Inferior parietal cortex (tissue), 1 donor: ENCODE measurements around the gene OR10H1.
A peak's percentile ranks its signal among the peaks of the same experiment; 100 is the strongest.
"Not testable (repeated sequence)": the region's sequence is repeated elsewhere in the genome, so short reads cannot be mapped to it uniquely, and the experiment has no call there.

Experiments
- DNase-seq: peaks from one replicate; pipeline ENCODE4 v3.0.0-alpha.2; 2016; ENCODE audit errors: extremely low spot score

Gene OR10H1, protein sequence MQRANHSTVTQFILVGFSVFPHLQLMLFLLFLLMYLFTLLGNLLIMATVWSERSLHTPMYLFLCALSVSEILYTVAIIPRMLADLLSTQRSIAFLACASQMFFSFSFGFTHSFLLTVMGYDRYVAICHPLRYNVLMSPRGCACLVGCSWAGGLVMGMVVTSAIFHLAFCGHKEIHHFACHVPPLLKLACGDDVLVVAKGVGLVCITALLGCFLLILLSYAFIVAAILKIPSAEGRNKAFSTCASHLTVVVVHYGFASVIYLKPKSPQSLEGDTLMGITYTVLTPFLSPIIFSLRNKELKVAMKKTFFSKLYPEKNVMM

DNA sequence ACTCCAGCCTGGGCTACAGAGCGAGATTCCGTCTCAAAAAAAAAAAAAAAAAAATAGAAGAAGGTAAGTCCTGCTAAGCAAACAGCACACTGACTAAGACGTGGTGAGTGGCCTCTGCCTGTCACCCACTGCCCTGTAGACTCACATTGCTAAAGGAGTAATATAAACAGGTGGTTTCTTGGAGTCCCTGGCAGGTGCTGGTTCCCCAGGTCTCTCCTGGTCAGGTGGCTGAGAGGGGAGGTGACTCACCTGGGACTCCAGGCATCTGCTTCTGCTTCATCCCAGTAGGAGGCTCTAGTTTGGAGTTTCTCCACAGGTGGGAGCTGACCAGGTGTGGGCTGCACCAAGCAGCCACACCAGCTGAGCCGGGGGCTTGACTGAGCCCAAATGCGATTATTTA lies at the start of gene OR10H1:
OR10H1 (minus strand) TSS at position 359 of the 400 bp plus-strand sequence. CDS start 7,627 bp downstream, outside the sequence.
- no peak for DNase-seq

GRCh38 chr19:15864824-15865223 lies 49.4 kb upstream of the OR10H1 start:
- no peak for DNase-seq

- no peak for DNase-seq
Measured at GRCh38 chr19:15863272-15863671, 47.8 kb upstream of the OR10H1 start.

DNA sequence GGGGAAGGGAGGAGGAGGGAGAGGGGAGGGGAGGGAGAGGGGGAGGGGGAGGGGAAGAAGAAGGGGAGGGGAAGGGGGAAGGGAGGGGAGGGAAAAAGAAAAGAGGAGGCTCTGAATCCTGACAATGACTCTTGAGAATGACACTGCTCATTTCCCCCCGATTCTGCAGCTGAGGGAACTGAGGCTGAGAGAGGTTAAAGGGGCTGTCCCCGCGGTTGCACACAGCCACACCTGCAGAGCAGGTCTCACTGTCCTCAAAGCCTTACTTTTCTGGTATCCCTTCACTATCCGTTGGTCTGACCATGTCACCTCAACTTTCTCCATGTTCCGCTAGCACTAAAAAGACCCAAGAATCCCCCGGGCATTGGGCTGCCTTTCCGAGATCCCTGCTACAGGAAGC lies 47.0 kb upstream of the OR10H1 start:
- no peak for DNase-seq

DNA sequence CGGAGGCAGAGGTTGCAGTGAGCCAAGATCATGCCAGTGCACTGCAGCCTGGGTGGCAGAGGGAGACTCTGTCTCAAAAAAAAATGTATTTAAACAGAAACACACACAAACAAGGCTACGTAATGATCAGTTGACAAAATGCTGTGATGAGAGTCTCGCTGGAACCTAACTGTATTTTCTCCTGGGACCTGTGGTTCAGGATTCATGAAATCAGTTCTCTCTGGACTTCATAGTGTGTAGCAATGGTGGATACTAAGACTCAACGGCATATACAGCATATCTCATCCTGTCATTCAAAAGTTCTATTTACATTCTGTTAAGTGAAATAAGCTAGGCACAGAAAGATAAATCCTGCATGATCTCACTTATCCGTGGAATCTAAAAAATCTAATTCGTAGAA lies 45.1 kb upstream of the OR10H1 start:
- DNase-seq, result no peak

GRCh38 chr19:15859187-15859586 lies 43.7 kb upstream of the OR10H1 start:
- DNase-seq, result no peak

GRCh38 chr19:15850385-15850784 lies 34.9 kb upstream of the OR10H1 start:
- no peak for DNase-seq

- DNase-seq, result no peak
Measured at GRCh38 chr19:15846923-15847322, 31.5 kb upstream of the OR10H1 start.

GRCh38 chr19:15843894-15844222 lies 28.4 kb upstream of the OR10H1 start:
- DNase-seq, result not testable (repeated sequence)

DNA sequence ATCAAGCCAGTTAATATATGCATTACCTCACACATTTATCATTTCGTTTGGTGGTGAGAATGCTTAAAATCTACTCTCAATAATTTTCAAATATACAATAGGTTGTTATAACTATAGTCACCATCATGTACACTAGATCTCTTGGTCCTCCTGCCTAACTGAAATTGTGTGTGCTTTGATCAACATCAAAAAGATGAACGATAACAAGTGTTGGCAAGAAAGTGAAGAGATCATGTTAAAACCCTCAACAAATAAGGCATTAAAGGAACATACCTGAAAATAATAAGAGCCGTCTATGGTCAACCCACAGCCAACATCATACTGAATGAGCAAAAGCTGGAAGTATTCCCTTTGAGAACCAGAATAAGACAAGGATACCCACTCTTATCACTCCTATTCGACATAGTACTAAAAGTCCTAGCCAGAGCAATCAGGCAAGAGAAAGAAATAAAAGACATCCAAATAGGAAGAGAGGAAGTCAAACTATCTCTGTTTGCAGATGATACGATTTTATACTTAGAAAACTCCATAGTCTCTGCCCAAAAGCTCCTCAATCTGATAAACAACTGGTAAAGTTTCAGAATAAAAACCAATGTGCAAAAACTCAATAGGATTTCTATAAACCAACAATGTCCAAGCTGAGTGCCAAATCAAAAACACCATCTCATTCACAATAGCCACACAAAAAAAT lies 27.9 kb upstream of the OR10H1 start:
- no peak for DNase-seq

DNA sequence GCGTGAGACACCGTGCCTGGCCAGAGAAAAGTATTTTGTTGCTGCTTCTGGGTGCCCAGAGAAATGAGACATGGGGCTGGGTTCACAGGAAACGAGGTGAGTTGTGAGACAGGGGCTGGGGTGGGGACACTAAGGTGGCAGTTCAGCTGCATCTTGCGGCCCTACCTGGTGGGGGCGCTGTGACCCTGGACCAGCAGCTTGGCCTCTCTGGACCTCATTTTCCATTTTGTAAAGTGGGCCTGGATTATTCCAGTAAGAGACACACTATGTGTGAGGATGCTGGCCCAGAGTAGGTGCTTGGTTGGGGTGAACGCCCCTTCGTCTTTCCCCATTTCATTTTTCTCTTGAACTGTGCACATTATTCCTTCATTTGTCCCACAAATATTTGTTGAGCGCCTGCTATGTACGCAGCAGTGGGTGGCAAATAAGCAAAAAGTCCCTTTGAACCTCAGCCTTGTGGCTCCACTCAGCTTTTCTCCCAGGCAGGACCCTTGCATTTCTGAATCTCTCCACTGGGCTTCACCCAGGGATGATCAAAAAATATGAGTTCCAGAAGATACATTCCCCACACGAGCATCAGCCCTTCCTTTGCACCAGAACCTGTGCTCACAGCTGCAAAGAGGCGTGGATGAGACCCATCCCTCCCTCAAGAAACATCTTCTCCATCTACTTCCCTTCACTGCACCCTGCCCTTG lies 26.6 kb upstream of the OR10H1 start:
- no peak for DNase-seq

GRCh38 chr19:15840833-15841232 lies 25.4 kb upstream of the OR10H1 start:
- DNase-seq, result no peak

DNA sequence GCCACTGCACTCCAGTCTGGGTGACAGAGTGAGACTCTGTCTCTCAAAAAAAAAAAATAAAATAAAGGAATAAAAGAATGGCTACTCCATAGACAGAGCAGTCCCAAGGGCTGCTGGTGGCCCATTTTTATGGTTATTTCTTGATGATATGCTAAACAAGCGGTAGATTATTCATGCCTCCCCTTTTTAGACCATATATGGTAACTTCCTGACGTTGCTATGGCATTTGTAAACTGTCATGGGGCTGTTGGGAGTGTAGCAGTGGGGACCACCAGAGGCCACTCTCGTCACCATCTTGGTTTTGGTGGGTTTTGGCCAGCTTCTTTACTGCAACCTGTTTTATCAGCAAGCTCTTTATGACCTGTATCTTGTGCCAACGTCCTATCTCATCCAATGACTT lies 24.4 kb upstream of the OR10H1 start:
- not testable (repeated sequence) for DNase-seq

- DNase-seq, result no peak
Measured at GRCh38 chr19:15838351-15838750, 22.9 kb upstream of the OR10H1 start.

DNA sequence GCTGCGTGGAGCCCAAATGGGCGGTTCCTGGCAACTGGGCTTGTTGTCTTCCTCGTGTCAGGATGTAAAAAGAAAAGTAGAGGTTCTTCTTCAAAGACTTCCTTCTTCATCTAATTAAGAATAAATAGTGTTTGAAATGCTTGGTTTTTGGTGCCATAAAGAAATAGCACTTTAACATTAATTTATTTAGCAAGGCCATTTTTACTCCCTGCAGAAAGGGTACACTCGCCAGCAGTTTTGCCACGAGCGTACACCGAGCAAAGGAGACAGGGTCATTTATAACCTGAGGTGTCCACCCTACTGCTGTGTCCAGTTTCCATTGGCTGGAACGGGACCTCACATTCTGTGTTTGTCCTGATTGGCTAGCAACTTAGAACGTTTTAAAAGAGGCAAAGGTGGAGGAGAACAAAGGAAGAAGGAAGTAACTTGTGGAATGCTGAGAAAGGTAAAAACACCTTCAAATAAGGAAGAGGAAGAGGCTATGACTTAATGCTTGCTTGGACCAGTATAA lies 21.8 kb upstream of the OR10H1 start:
- no peak for DNase-seq

- DNase-seq, result peak; percentile 97
Measured at GRCh38 chr19:15836330-15837220, 21.1 kb upstream of the OR10H1 start.

DNA sequence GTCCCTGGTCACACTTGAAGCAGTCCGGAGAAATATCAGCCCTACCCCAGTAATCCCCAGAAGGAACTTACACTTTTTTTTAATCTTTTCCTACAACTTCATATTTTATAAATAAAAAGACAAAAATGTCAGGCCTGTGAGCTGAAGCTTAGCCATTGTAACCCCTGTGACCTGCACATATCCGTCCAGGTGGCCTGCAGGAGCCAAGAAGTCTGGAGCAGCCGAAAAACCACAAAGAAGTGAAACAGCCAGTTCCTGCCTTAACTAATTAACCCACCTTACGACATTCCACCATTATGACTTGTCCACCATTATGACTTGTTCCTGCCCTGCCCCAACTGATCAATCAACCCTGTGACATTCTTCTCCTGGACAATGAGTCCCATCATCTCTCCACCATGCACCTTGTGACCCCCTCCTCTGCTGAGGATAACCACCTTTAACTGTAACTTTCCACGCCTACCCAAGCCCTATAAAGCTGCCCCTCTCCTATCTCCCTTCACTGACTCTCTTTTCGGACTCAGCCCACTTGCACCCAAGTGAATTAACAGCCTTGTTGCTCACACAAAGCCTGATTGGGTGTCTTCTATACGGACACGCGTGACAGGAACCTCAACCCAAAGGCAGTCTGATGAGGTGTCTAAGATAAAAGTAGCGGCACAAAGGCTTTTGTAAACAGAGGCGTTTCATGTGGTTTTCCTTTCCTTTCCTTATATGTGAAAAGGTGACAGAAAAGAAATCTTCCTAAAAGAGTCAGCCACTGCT lies 20.3 kb upstream of the OR10H1 start:
- DNase-seq, result not testable (repeated sequence)

- DNase-seq, result not testable (repeated sequence)
Measured at GRCh38 chr19:15834232-15834631, 18.8 kb upstream of the OR10H1 start.

- DNase-seq, result no peak
Measured at GRCh38 chr19:15831626-15832025, 16.2 kb upstream of the OR10H1 start.

DNA sequence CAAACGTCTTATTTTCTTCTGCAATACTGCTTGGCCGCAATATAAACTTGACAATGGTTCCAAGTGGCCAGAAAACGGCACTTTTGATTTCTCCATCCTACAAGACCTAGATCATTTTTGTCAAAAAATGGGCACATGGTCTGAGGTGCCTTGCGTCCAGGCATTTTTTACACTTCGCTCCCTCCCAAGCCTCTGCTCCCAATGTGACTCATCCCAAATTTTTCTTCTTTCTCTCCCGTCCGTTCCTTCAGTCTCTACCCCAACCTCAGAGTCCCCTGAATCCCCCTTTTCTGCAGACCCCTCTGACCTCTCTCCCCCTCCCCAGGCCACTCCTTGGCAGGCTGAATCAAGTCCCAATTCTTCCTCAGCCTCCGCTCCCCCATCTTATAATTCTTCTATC lies 14.3 kb upstream of the OR10H1 start:
- DNase-seq, result no peak

GRCh38 chr19:15829306-15829698 lies 13.8 kb upstream of the OR10H1 start:
- no peak for DNase-seq
